Transverse colon (tissue), 4 donors: ENCODE results near the gene BBX.
A peak's percentile ranks its signal among the peaks of the same experiment; 100 is the strongest.

Source experiments
- EP300 ChIP-seq: sonication (generic); formaldehyde crosslinking; IDR thresholded peaks from one replicate; pipeline ENCODE4 v1.6.1; 2017; ENCODE audit warnings: antibody characterized with exemption, low read depth
- POLR2A ChIP-seq: fragments of 450-650 bp; IDR thresholded peaks from one replicate; pipeline ENCODE4 v1.6.1; 2016; ENCODE audit warnings: antibody characterized with exemption, mild to moderate bottlenecking, moderate library complexity
- POLR2AphosphoS5 ChIP-seq, 3 donors: sonication (generic); formaldehyde crosslinking; IDR thresholded peaks; one replicate each; pipeline ENCODE4 v1.6.1; 2016; ENCODE audit warnings: antibody characterized with exemption in 3 of 3
- TF ChIP-seq, protein P1 (sequence below), 5 experiments: fragments of 200-600 bp in 3 of 5; fragments of 450-650 bp in 2 of 5; sonication (generic) in 3 of 5; IDR thresholded peaks; 1 replicate in 2 of 5; 2 replicates in 3 of 5; pipeline ENCODE4 v1.5.1; 2016 to 2017; ENCODE audit warnings: antibody characterized with exemption in 5 of 5, inconsistent platforms in 3 of 5, mild to moderate bottlenecking in 2 of 5, moderate library complexity in 1 of 5

DNA sequence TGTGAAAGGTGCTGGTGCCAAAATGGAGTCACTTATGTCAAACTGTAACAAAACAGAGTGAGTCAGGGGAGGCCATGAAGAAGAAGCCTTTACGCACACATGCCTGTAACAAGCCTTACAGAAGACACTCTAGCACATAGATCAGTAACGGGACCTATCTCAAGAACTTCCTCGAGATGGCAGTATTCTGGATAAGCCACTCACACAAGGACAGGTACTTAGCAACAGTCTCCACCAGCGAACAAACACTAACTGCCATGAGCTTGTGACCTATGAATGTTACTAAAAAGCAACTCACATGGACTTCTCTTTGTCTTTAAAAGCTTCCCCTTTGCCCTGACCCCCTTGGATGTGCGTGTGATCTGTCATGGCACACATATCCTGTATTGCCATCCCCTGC lies 332.9 kb downstream of the BBX start:
- no peak for TF ChIP-seq POLR2A
- TF ChIP-seq, protein P1, sequence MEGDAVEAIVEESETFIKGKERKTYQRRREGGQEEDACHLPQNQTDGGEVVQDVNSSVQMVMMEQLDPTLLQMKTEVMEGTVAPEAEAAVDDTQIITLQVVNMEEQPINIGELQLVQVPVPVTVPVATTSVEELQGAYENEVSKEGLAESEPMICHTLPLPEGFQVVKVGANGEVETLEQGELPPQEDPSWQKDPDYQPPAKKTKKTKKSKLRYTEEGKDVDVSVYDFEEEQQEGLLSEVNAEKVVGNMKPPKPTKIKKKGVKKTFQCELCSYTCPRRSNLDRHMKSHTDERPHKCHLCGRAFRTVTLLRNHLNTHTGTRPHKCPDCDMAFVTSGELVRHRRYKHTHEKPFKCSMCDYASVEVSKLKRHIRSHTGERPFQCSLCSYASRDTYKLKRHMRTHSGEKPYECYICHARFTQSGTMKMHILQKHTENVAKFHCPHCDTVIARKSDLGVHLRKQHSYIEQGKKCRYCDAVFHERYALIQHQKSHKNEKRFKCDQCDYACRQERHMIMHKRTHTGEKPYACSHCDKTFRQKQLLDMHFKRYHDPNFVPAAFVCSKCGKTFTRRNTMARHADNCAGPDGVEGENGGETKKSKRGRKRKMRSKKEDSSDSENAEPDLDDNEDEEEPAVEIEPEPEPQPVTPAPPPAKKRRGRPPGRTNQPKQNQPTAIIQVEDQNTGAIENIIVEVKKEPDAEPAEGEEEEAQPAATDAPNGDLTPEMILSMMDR (IDR thresholded peaks at IDR 0.05), result peak in 1 of 5 experiments; percentile 5
- TF ChIP-seq EP300, result no peak
- TF ChIP-seq POLR2AphosphoS5 (IDR thresholded peaks at IDR 0.05), result no peak
